Measurements from ENCODE around the gene CYFIP2.
A peak's percentile ranks its signal among the peaks of the same experiment; 100 is the strongest.

Gene CYFIP2

DNA sequence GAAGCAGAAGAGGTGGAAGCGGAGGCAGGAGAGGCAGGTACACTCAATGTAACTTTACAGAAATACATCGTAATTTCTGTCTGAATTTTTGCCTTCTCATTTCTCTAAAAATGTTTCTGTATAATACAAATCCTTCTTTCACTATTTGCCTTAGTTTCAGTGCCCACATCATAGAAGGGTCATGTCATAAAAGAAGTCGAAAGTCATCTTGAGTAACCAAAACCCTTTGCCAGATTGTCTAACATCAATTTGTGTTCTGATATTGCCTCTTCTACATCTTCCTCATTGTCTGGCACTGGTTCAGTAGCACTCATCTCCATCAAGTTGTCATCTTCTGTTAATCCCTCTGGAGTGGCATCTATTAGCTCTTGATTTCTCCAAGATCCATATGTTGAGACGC is 6.2 kb upstream of the CYFIP2 start:
- DNase-seq: no peak

DNA sequence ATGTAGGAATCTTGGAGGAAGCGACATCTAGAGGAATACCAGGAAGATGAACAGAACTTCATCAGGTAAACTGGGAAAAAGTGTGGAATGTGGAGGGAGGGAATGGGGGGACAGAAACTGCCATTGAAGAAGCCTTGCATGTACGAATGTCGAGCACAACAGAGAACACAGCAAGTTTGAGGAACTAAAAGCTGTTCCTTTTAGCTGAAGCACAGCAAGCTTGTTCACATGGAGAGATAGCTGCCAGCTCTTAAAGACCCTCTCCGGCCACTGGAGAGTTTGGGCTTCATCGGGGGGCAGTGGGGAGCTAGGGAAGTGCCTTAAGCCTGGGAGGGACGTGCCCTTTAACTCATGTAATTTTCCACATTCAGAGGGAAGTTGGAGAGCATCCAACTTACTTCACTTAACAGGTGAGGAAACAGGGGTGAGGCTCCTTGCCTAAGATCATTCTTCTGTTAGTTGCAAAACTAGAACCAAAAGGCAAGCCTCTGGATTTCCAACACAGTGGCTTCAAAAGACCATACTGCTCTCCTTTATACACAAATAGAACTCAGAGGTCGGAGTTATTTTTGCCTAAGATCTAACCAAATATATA is 2.3 kb upstream of the CYFIP2 start:
- no peak for DNase-seq

DNA sequence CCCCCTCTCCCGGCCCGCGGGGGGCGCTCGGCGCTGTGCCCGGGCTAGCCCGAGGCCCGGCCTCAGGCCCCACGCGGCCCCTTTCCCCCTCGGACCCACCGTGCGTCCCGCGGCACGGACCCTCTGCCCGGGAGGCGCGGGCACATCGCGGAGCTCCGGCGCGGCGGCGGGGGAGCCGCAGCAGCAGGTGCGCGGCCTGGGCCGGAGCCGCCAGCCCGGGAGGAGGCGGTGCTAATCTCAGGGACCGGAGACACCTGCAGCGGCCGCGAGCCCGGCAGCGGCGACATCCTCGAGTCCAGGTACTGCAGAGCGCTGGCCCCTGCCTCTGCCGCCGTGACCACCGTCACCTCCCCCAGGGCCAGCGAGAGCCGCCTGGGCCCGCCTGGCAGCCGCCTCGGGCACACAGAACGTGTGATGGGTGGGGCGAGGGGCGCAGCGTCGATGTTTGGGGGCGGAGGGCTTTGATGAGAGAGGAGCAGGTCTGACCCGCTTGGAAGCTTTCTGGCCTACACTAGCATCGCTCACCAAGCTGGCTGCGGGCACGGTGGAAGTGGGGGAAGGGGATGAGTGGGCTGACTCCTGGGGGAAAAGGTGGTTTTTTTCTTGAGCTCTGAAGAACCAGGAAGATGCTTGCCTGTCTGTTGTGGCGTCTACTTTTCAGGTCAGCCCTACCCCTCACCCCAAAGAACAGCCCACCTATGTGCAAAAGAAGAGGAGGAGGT is 524 bp downstream of the CYFIP2 start:
- peak in 1 of 2 experiments; percentile 40 for DNase-seq

DNA sequence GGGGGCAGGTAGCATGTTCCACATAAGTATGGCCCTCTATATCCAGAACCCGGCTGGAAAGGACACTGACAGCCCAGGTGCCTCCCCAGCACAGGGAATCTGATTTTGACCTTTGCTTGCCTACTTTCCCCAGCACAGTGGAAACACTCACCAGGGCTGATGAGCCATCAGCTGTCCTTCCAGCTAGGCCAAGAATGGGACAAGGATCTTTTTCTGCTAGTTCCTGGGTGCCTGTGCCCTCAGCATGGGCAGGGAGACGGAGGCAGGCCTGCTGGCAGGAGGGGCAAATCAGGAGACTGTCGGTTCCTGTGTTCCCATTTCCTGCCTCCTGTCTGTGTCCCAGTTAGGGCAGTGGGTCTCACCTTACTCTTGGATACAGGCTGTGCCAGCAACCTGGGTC is 1.1 kb downstream of the CYFIP2 start:
- no peak for DNase-seq

DNA sequence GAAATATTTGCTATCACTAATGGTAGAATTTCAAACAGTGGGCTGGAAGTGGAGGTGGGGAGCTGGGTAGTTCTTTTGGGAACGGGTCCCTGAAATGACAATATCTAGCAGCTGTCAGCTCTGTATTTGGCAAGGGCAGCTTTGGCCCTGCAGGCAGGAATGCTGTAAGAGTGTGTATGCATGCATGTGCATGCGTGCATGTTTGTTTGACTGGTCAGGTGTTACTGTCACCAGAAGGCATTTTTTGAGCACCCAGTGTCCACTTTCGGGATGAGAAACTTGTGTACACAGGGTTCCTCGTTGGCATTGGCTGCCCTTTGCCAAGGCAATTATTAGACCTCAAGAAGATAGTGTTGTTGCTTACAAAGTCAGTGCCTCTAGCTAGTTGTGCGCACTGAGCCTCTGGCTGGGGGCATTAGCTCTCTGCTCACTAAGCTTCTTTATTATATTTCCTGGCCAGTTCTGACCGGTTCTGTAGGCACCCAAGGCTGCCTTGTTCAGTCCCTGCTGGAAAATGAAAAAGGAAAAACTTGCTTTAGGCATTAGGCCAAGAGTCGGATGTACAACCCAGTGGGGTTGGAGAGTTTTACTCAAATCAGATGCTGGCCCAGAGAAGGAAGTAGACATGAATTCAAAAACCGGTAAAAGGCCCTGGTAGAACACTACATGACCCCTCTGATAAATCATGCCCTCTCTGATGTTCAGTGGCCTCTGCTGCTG is 2.0 kb downstream of the CYFIP2 start:
- DNase-seq: no peak

GRCh38 chr5:157269165-157269671 is 3.3 kb downstream of the CYFIP2 start:
- no peak for DNase-seq

DNA sequence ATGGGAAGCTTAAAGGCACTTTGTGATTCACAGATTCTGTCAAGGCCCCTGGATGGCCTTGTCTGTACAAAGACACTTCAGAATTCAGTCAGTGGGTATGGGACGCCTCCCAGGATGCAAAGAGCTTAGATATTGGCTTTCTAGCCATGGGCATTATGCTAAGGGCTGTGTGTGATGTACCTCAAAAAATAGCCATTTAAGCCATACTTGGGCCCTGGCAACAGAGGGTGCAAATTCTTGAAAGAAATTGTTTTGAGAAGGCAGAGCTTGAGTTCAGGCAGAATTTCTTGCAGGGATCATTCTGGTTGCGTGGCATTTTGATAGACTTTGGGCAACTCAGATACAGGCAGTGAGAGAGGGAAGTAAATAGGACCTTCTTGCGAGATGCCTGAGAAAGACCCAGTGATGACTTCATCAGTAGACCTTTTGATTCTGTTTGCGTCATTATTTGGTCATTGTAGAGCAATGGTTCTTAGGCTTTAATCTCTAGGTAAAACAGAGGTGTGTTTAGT is 3.9 kb downstream of the CYFIP2 start:
- DNase-seq: no peak

GRCh38 chr5:157270771-157271170 is 4.8 kb downstream of the CYFIP2 start:
- DNase-seq: no peak

DNA sequence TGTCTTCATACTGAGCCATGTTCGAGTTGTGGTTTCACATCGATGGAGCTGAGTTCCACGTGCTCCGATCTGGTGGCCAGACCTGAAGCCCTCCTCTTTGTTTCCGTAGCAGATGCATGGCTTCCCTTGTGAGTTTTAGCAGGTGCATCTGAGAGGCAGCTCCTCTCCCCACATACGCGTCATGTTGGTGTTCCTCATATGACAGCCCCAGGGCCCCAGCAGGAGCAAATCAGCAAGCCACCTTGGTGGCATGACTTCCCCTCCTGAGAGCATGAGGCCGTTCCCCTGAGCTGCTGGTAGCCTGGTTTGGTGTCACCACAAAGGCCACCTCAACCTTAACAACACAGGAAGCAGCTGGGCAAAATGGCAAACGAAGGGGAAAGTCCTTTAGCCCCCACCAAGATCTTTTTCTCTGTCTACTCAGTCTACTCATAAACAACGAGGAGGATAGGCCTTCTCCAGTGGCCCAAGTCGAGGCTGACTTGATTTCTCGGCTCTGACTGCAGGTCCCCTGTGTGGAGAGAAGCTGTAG is 5.9 kb downstream of the CYFIP2 start:
- DNase-seq: peak; percentile 64 to 66

- no peak for DNase-seq
These were observed 7.2 kb downstream of the CYFIP2 start for GRCh38 chr5:157273131-157273556.

DNA sequence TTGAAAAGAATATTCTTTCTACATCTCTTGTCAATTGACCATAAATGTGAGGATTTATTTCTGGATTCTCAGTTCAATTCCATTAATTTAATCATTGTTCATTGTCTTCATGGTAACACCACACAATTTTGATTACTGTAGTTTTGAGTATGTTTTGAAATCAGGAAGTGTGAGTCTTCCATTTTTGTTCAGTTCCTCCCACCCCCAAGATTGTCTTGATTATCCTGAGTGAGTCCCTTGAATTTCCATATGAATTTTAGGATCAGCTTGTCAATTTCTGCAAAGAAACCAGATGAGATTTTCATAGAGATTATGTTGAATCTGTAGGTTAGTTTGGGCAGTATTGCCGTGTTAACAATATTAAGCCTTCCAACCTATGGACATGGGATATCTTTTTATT is 9.5 kb downstream of the CYFIP2 start:
- no peak for DNase-seq

GRCh38 chr5:157278319-157279037 is 12.6 kb downstream of the CYFIP2 start:
- DNase-seq: no peak

DNA sequence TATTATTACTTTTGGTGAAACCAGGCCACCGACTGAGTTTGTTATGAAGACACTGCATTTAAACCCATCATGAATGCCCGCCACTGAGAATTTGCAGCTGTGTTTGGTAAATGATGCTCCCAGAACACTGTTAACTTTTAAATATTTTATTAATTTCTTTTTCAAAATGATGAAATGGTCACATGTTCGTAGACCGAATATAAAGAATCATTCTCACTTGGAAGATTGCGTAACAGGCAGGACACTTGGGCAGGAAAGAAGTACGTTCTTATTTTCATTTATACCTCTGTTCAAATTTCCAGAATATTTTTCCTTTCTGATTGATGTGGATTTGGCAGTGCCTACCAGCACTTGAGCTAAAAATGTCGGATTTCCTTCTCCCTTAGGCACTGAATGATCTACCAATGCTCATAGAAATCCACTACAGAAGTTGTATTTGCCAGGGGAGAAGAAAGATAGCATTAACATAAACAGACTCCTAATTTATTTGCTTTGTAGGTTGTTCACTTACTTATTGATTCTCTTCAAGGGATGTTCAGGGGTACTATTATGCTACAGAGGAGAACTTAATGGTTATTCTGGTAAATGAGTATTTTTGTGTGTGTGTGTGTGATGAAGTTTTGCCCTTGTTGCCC is 13.8 kb downstream of the CYFIP2 start:
- no peak for DNase-seq

DNA sequence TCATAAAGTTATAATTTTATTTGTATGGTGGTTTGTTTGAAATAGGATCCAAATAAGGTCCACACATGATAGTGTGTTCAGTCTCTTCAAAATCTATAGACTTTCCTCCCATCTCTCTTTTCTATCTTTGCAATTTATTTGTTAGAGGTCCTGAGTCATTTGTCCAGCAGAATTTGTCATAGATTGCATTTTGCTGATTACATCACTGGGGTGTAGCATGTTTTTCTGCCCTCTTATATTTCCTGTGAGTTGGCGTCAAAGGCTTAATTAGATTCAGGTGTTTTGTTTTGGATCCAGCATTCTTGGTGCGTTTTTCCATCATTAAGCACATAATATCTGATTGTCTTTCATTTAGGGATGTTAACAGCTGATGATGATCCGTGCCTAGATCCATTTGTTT is 15.0 kb downstream of the CYFIP2 start:
- DNase-seq: no peak

DNA sequence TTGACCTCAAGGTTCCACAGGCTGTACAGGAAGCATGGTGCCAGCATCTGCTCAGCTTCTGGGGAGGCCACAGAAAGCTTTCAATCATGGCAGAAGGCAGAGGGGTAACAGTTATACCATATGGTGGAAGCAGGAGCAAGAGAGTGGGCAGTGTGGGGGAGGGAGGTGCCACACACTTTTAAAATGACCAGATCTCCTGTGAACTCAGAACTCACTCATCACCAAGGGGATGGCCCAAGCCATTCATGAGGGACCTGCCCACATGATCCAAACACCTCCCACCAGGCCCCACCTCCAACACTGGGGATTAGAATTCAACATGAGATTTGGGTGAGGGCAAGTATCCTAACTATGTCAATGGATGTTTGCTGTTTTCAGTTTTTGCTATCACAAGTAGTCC is 16.2 kb downstream of the CYFIP2 start:
- no peak for DNase-seq

DNA sequence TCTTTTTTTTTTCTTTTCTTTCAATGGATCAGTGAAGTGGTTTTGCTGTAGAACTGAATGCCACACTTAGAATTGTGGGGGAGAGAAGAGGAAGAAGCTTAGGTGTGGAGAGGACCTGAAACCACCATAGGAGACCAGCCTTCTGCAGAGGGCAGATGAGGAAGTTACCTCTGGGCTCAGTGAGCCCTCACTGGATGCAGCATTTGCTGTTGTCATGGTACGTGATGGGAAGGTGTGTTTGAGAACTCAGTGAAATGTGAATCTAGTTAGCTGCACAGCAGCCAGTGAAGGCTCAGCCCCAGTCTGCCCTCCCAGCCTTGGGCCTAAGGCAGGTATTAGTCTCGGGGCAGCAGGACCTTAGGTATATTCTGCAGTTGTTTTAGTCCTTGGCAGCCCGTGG is 17.5 kb downstream of the CYFIP2 start:
- DNase-seq: no peak

DNA sequence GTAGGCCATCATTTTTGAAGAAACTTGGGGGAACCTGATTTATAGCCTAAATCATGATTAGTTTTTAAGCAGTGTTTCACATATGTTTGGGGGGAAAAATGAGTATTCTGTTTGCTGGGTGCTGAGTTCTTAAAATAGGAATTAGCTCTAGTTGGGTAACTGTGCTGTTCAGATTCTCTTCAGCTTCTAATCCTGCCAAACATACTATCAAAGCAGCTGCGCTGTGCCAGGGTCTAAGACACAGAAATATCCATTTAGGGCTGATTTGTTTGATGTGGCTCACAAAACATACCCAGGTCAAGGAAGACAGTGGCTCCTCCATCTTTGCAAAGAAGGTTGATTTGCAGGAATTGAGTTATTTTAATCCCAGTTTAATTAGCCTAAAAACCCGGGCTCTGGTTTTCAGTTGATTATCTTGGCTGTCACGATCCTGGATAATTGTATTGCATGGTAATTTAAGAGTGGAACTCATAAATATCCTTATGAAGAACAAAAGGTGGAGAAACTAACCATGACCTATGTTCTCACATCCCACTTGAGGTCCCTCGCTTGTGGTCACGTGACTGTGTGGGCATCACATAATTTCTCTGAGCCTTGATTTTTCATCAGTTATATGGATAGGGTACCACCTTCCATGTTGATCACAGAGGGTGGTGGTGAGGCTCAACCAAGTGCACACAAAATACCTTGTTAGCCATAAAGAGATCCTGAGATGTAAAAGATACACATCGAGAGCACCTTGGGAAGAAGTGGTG is 18.7 kb downstream of the CYFIP2 start:
- DNase-seq: no peak

GRCh38 chr5:157285310-157286035 is 19.6 kb downstream of the CYFIP2 start:
- DNase-seq: no peak

GRCh38 chr5:157286761-157287211 is 20.9 kb downstream of the CYFIP2 start:
- DNase-seq: no peak

DNA sequence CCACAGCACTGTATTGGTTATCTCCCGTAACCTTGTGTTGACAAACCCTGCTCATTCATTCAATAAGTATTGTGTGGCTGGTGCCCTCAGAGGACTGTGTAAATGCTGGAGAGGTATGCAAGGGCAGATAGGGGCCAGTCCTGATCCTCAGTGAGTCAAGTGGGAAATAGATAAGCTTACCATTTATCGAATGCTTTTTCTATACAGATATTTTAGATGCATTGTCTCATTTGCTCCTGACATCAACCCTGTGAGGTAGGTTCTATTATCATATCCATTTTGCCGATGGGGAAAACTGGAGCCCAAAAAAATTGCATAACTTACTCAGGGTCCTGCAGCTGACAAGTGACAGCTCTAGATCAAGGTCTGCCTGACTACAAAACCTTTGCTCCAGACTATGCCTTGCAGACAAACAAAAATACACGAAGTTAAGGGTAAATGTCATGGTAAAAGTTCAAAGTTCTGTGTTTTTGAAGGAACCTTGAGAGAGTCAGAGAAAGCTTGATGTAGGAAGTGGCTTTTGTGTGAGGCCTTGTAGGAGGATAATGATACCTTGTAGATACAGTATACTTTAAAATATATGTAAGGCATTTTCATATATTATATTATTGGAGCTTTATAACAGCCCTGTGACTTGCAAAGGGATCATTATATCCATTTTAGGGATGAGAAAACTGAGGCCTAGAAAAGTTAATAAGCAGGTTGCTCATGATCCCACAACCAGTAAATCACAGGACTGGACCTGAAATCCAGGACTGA is 22.7 kb downstream of the CYFIP2 start:
- DNase-seq: no peak

Data from activated CD4-positive, alpha-beta T cell treated with anti-CD3 and anti-CD28 coated beads, Interleukin-2, amount 50 U/mL, for 4 hours (primary cell).